HG02623 (cell line): ENCODE data around the gene ABLIM2.

Experiments used
- ATAC-seq: cut with Tn5 transposase; IDR thresholded peaks from one replicate; pipeline ENCODE4 v1.9.1; 2021; ENCODE audit warnings: moderate library complexity; ENCODE audit not compliant: unreplicated experiment

Gene ABLIM2

GRCh38 chr4:8050555-8051206 lies 107.9 kb downstream of the ABLIM2 start:
- no peak for ATAC-seq

DNA sequence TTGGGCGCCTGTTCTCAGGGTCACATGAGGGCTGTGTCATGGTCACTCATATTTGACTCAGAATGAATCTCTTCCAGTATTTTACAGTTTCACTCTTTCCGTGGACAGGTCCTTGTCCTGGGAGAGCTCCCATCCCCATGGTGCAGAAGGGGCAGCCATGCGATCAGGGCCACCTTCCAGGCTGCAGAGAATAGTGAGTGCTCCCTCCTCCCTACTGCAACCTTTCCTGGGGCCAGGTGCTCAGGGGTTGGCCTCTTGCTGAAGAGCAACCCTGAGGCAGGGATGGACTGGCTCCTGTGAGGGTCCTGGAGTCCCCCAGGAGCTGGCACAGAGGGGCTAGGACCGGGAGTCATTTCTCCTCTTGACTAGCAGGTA lies 108.4 kb downstream of the ABLIM2 start:
- ATAC-seq = no peak

DNA sequence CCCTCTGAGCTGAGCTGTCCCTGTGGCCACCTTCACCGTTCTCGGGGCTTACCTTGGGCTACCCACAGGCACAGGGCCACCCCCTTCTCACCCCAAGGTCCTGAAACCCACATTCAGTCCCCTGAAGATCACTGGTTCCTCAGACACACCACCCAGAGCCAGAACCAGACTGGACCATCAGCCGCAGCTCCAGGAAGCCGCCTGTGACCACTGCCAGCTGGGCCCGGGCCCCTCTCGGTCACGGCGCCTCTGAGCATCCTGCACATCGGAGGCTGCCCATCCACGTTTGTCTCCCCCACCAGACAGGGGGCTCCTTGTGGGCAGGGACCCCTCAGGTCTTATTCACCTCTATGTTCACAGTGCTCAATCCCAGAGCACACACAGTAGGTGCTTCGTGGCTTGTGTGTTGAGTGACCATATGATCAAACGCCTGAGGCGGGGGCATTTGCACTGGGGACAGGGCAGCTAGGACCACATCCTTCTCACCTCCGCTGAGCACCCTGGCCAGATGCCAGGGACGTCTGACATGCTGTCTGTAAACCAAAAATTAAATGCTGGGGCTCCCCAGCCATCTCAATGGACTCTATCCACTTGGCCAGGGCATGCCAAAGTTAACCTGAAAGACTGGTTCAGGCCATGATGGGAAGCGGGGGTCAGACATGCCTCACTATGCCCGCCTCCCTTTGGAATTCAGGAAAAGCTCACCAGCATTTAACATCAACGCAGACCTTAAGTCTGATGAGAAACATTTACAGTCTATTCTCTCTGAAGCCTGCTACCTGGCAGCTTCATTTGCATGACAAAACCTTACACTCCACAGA lies 109.5 kb downstream of the ABLIM2 start:
- no peak for ATAC-seq

GRCh38 chr4:8047837-8048678 lies 110.6 kb downstream of the ABLIM2 start:
- ATAC-seq = no peak

DNA sequence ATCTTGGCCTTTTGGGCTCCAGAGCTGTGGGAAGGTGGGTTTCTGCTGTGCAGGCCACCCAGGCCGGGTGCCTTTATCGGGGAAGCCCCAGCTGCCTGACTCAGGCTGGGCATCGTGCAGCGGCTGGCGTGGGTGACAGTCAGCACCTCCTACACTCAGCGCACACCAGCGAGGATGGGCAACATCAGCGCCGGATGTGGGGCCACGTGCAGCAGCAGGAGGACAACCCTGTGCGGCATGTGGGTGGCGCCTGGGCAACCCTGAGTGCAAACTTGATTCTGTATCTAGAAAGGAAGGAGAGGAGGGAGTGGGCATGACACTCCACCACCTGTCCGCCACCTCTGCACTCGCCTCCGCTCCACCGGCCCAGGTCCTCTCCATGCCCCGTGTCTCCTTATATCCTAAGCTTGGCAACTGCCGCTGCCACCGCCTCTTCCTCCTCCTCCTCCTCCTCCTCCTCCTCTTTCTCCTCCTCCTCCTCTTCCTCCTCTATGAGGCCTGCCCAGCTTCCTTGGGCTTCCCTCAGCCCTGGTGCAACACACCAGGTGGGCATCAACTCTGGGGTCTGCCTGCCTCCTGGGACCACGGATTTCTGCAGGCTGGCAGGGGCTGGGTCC lies 111.6 kb downstream of the ABLIM2 start:
- no peak for ATAC-seq

GRCh38 chr4:8045909-8046308 lies 112.7 kb downstream of the ABLIM2 start:
- ATAC-seq = no peak

DNA sequence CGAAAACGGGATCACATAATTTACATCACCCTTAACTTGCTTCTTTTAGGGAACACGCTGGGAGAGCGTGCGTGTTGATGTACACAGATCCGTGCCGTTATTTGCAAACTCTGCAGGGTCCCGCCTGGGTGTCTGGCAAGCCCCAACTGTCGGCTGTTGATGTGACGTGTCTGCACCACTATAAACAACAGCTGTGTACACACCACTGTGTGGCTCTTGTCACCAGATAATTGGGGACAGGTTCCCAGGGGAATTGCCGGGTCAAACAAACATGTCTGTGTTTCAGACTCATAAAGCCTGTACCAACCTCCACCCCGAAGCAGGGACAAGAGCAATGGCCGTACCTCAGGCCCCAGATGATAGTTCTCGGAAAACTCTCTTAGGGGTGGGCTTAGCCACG lies 113.9 kb downstream of the ABLIM2 start:
- no peak for ATAC-seq

GRCh38 chr4:8044244-8044643 lies 114.4 kb downstream of the ABLIM2 start:
- no peak for ATAC-seq

GRCh38 chr4:8043596-8043995 lies 115.0 kb downstream of the ABLIM2 start:
- no peak for ATAC-seq

DNA sequence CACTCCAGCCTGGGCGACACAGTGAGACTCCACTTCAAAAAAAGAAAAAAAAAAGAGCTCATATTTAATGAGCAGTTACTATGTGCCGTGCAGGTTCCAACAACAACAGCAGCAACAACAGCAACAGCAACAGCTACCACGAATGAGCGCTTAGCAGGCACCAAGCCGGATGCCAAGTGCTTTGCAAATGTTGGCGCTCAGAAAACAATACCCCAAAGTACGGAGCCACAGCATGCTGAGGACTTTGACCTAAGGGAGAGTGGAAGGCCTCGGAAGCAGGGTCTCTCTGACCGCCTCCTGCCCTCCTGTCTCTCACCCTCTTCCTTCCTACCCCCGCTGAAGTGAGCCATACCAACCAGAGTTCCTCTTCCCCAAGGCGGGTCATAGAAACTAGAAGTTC lies 116.7 kb downstream of the ABLIM2 start:
- ATAC-seq = no peak

DNA sequence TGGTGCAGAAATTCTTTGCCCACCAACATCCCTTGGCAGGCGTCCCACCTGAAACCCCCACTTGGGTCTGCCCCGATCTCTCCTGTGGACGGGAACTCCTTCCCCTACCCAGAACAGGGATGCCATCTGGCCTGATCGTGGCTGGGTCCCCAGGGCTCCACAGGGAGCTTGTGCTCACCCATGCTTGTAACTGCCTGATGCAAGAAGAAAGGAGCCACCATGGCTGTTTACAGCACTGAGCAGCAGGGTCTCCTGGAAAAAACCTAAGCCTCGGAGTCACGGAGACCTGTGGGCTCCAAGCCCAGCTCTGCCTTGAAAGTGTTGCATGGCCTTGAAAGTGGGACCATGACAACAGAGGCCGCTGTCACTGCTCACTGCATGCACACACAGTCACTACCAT lies 117.4 kb downstream of the ABLIM2 start:
- ATAC-seq = no peak

DNA sequence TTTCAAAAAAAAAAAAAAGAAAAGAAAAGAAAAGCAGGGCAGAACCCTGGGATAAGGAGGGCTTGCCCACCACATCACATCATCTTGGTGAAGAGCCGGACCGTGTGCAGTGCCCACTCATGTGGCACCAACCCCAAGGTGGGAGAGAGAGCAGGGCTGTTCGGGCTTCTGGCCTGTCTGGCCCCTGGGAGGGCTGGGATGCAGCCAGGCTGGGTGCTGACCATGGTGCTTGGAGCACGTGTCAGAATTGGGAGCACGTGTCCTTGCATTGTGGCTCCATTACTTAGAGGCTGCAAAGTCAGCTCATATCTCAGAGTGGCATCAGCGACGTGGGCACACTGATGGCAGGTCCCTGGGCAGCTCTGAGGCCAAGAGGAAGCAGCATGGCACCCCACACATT lies 118.0 kb downstream of the ABLIM2 start:
- ATAC-seq = no peak

- ATAC-seq = no peak
These were observed 118.8 kb downstream of the ABLIM2 start for GRCh38 chr4:8039853-8040252.

DNA sequence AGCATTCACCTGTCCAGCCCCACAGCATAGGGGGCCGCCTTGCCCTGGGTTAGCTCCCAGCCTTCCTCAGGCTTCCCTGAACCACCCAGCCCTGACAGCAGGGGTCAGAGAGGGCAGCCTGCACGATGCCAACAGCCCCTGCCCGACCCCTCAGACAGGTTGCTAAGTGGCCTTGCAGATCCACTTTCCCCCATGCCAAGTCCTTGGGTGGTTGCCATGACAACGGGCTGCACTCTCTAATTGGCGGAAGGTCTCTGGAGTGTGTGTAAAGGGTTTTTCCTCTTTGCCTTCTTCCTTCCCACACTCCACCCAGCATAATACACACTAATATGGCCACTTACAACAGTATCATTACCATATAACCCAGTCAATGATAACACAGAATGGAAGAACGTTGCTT lies 119.3 kb downstream of the ABLIM2 start:
- ATAC-seq = no peak

DNA sequence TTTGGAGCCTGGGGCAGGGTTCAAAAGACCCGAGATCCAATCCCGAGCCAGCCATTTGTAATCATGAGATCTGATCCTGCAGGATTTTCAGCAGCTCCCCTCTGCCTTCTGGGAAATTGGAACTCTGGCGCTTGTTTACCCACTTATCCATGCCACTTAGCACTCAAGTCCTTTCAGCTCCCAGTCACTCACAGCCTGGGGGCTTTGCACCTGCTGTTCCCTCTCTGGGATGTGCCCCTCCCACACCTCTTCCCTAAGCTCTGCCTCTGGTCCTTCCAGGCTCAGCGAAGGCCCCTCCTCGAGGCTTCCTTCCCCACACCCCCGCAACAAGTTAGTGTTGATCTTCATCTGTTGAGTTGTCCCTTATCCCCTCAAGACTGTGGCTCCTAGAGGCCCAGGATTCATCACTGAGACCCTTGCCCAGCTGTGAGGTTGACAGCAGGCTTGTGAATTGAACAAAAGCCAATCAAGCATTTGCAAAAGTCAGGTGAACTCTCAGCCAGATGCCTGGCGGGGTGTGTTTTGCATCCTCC lies 119.8 kb downstream of the ABLIM2 start:
- no peak for ATAC-seq

GRCh38 chr4:8038083-8038482 lies 120.5 kb downstream of the ABLIM2 start:
- ATAC-seq = no peak

GRCh38 chr4:8037150-8037769 lies 121.4 kb downstream of the ABLIM2 start:
- ATAC-seq = no peak

GRCh38 chr4:8035371-8035780 lies 123.2 kb downstream of the ABLIM2 start:
- no peak for ATAC-seq

DNA sequence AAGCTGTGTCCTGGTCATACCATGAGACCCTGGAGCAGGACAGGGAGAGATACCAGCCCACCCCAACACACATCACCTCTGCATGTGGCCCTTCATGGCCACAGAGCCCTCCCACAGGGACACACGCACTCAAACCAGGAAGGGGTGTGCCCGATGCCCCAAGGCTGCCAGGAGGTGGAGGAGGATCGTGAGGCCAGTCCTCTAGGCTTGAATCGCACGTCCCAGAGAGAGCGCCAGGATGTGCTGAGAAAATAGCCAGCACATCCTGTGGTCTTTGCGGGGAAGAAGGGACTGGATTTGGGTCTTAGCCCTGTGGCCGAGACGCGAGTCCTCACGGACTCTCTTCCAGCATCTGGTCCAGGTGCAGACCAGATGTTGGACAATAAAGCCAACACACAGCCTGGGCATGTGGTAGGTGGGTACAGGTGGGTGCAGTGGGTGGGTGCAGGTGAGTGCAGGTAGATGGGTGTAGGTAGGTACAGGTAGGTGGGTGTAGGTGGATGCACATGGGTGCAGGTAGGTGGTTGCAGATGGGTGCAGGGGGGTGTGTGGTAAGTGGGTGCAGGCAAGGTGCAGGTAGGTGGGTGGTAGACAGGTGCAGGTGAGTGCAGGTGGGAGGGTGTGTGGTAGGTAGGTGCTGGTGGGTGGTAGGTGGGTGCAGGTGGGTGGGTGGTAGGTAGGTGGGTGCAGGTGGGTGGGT lies 124.6 kb downstream of the ABLIM2 start:
- no peak for ATAC-seq
